CD4-positive, alpha-beta T cell treated with Interferon alpha-2 for 1 hour (primary cell): ENCODE results near the gene MRGPRG.

Source experiments
- DNase-seq, 2 donors: peaks; one replicate each; pipeline ENCODE4 v3.0.0-alpha.2; 2020 to 2022

Gene MRGPRG

GRCh38 chr11:3206156-3206921 is 12.3 kb downstream of the MRGPRG start:
- DNase-seq = no peak

GRCh38 chr11:3205261-3206155 is 13.1 kb downstream of the MRGPRG start:
- DNase-seq = no peak

GRCh38 chr11:3204141-3205015 is 14.2 kb downstream of the MRGPRG start:
- no peak for DNase-seq

- no peak for DNase-seq
Measured at GRCh38 chr11:3203221-3204043, 15.2 kb downstream of the MRGPRG start.

- no peak for DNase-seq
Measured at GRCh38 chr11:3202759-3203158, 15.9 kb downstream of the MRGPRG start.

- no peak for DNase-seq
Measured at GRCh38 chr11:3202305-3202704, 16.3 kb downstream of the MRGPRG start.

GRCh38 chr11:3201677-3202181 is 16.9 kb downstream of the MRGPRG start:
- DNase-seq = no peak

- DNase-seq = no peak
Measured at GRCh38 chr11:3201112-3201581, 17.5 kb downstream of the MRGPRG start.

GRCh38 chr11:3200388-3201111 is 18.1 kb downstream of the MRGPRG start:
- DNase-seq = no peak

GRCh38 chr11:3199537-3200295 is 18.9 kb downstream of the MRGPRG start:
- DNase-seq = no peak

GRCh38 chr11:3198815-3199214 is 19.8 kb downstream of the MRGPRG start:
- DNase-seq = no peak

GRCh38 chr11:3197878-3198528 is 20.6 kb downstream of the MRGPRG start:
- DNase-seq = no peak

GRCh38 chr11:3197044-3197695 is 21.4 kb downstream of the MRGPRG start:
- no peak for DNase-seq

GRCh38 chr11:3196161-3197043 is 22.2 kb downstream of the MRGPRG start:
- DNase-seq = no peak

GRCh38 chr11:3195251-3196160 is 23.1 kb downstream of the MRGPRG start:
- no peak for DNase-seq

GRCh38 chr11:3194016-3194816 is 24.4 kb downstream of the MRGPRG start:
- no peak for DNase-seq
